ENCODE data around the gene UBE2J2.

Gene UBE2J2

GRCh38 chr1:1255611-1256010, 18.0 kb downstream of the UBE2J2 start:
- TF ChIP-seq CTCF (IDR thresholded peaks at IDR 0.05; ENCODE audit: low read depth, low read length, poor library complexity, severe bottlenecking) = no peak
- TF ChIP-seq EZH2phosphoT487 (IDR thresholded peaks at IDR 0.05; ENCODE audit: borderline replicate concordance, low read length) = no peak
- Histone ChIP-seq H3F3A (ENCODE audit: control insufficient read depth, insufficient read depth) (0 out of 2 replicates have a peak, but pooled peaks cover 1% of the 10 kb centered on the region), H3K27ac (ENCODE audit: low read depth, low read length) (no peak overlapping the region), H3K9me3 (ENCODE audit: control insufficient read depth, insufficient read depth, low read length) (no peaks in the 10 kb centered on the region), H3K27me3 (ENCODE audit: control insufficient read depth, low read length) (no peaks in the 10 kb centered on the region), H3K9me2 (replicated peaks; ENCODE audit: control insufficient read depth, low read length) (no peaks in the 10 kb centered on the region), H3K4me3 (ENCODE audit: low read length) (no peak overlapping the region), H3K79me2 (ENCODE audit: control insufficient read depth, low read length) (peaks cover 17% of the 10 kb centered on the region), H3K4me1 (ENCODE audit: control insufficient read depth, low read length) (peaks cover 23% of the 10 kb centered on the region), H3K36me3 (ENCODE audit: control insufficient read depth, low read length) (peaks cover 57% of the 10 kb centered on the region), H4K20me1 (ENCODE audit: control insufficient read depth, insufficient read depth, low read depth, low read length) (no peaks in the 10 kb centered on the region), H3K4me2 (ENCODE audit: low read length) (no peak overlapping the region)

GRCh38 chr1:1255078-1255477, 18.6 kb downstream of the UBE2J2 start:
- Histone ChIP-seq H3F3A (ENCODE audit: control insufficient read depth, insufficient read depth) (no peaks in the 10 kb centered on the region), H4K20me1 (ENCODE audit: control insufficient read depth, insufficient read depth, low read depth, low read length) (no peaks in the 10 kb centered on the region), H3K9me2 (replicated peaks; ENCODE audit: control insufficient read depth, low read length) (no peaks in the 10 kb centered on the region), H3K27ac (ENCODE audit: low read depth, low read length) (no peak overlapping the region), H3K27me3 (ENCODE audit: control insufficient read depth, low read length) (no peaks in the 10 kb centered on the region), H3K79me2 (ENCODE audit: control insufficient read depth, low read length) (peaks cover 16% of the 10 kb centered on the region), H3K9me3 (ENCODE audit: control insufficient read depth, insufficient read depth, low read length) (no peaks in the 10 kb centered on the region), H3K4me2 (ENCODE audit: low read length) (no peak overlapping the region), H3K4me1 (ENCODE audit: control insufficient read depth, low read length) (peaks cover 20% of the 10 kb centered on the region), H3K4me3 (ENCODE audit: low read length) (no peak overlapping the region), H3K36me3 (ENCODE audit: control insufficient read depth, low read length) (peaks cover 53% of the 10 kb centered on the region)
- no peak for TF ChIP-seq EZH2phosphoT487 (IDR thresholded peaks at IDR 0.05; ENCODE audit: borderline replicate concordance, low read length)
- TF ChIP-seq CTCF (IDR thresholded peaks at IDR 0.05; ENCODE audit: low read depth, low read length, poor library complexity, severe bottlenecking) = no peak

- TF ChIP-seq CTCF (IDR thresholded peaks at IDR 0.05; ENCODE audit: low read depth, low read length, poor library complexity, severe bottlenecking) (no peak), EZH2phosphoT487 (IDR thresholded peaks at IDR 0.05; ENCODE audit: borderline replicate concordance, low read length) (no peak)
- H3K4me3 ChIP-seq (ENCODE audit: low read length) = no peak overlapping the region
- no peaks in the 10 kb centered on the region for H4K20me1 ChIP-seq (ENCODE audit: control insufficient read depth, insufficient read depth, low read depth, low read length)
- H3K79me2 ChIP-seq (ENCODE audit: control insufficient read depth, low read length) = peaks cover 13% of the 10 kb centered on the region
- H3K9me3 ChIP-seq (ENCODE audit: control insufficient read depth, insufficient read depth, low read length) = no peaks in the 10 kb centered on the region
- H3K9me2 ChIP-seq (replicated peaks; ENCODE audit: control insufficient read depth, low read length) = no peaks in the 10 kb centered on the region
- H3F3A ChIP-seq (ENCODE audit: control insufficient read depth, insufficient read depth) = no peaks in the 10 kb centered on the region
- no peaks in the 10 kb centered on the region for H3K27me3 ChIP-seq (ENCODE audit: control insufficient read depth, low read length)
- no peak overlapping the region for H3K27ac ChIP-seq (ENCODE audit: low read depth, low read length)
- no peak overlapping the region for H3K4me2 ChIP-seq (ENCODE audit: low read length)
- peaks cover 16% of the 10 kb centered on the region for H3K4me1 ChIP-seq (ENCODE audit: control insufficient read depth, low read length)
- H3K36me3 ChIP-seq (ENCODE audit: control insufficient read depth, low read length) = peaks cover 49% of the 10 kb centered on the region
These were observed 19.0 kb downstream of the UBE2J2 start for GRCh38 chr1:1254667-1254998.
